ENCODE data around the gene VAV2. TPM values are rescaled to one million over a fixed set of nuclear protein-coding genes. Genes with fewer than 3 reads are reported as not detected.

Gene VAV2
- total RNA-seq, 2 donors from 2014 or later, result 3.5 to 5.5 TPM

- Mint-ChIP-seq H3K4me1 (no peaks in the 10 kb centered on the region), H3K27me3 (no peaks in the 10 kb centered on the region), H3K4me3 (no peak overlapping the region), H3K36me3 (ENCODE audit: low read depth) (no peaks in the 10 kb centered on the region), H3K27ac (no peak overlapping the region)
- H3K9me3 ChIP-seq (ENCODE audit: control insufficient read depth, low read length, poor library complexity, severe bottlenecking), result no peaks in the 10 kb centered on the region
- ATAC-seq (no peak), DNase-seq (no peak)
Observed at GRCh38 chr9:133846483-133847090, 145.5 kb downstream of the VAV2 start.

- H3K4me1 Mint-ChIP-seq, result no peaks in the 10 kb centered on the region
- H3K4me3 Mint-ChIP-seq, result no peak overlapping the region
- no peaks in the 10 kb centered on the region for H3K27me3 Mint-ChIP-seq
- no peaks in the 10 kb centered on the region for H3K9me3 ChIP-seq (ENCODE audit: control insufficient read depth, low read length, poor library complexity, severe bottlenecking)
- peak; percentile 35 for ATAC-seq
- H3K27ac Mint-ChIP-seq, result no peak overlapping the region
- H3K36me3 Mint-ChIP-seq (ENCODE audit: low read depth), result no peaks in the 10 kb centered on the region
- no peak for DNase-seq
Observed at GRCh38 chr9:133845440-133845839, 146.7 kb downstream of the VAV2 start.

DNA sequence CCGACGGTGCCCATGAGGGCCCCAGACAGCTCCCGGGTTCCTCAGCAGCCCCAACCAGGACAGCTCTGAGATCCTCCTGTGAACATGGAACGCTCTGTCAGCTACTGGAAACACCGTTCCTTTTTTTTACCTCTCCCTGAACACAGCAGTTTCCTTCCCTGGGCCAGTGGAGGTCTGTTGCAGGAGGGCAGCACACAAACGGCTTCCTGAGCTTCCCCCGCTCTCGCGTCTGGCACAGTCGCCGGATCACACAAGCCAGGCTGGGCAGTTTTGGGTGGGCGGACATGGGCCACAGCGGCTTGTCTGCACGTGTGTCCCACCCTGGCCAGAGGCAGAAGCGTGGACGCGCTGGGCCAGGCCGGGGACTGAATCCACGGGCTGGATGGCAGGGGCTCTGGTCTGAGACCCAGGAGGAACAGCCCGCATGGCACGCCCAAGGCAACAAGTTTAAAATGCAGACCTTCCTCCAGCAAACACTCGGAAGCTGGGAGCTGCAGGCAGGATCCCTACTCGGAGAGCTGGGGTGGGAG lies 147.2 kb downstream of the VAV2 start:
- H3K9me3 ChIP-seq (ENCODE audit: control insufficient read depth, low read length, poor library complexity, severe bottlenecking), result no peaks in the 10 kb centered on the region
- Mint-ChIP-seq H3K27me3 (no peaks in the 10 kb centered on the region), H3K4me1 (no peaks in the 10 kb centered on the region), H3K4me3 (no peak overlapping the region), H3K27ac (no peak overlapping the region), H3K36me3 (ENCODE audit: low read depth) (no peaks in the 10 kb centered on the region)
- ATAC-seq, result no peak
- no peak for DNase-seq

DNA sequence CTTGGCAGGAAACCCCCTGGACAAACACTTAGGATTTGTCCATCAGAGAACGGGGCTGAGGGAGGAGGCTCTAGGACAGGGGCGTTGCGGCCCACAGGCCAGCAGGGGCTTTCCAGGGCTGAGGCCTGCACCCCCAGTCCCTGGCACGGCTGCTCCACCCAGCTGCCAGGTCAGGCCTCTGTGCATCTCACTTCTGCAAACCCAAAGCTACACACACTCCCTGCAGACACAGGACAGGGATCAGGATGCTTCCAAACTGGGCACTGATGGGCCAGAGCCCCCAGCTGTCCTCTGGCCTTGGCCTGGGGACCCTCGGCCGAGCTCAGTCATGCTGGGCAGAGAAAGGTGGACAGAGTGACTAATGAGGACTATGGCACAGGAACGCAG lies 147.7 kb downstream of the VAV2 start:
- ATAC-seq (no peak), DNase-seq (no peak)
- Mint-ChIP-seq H3K27me3 (no peaks in the 10 kb centered on the region), H3K36me3 (ENCODE audit: low read depth) (no peaks in the 10 kb centered on the region), H3K27ac (no peak overlapping the region), H3K4me3 (no peak overlapping the region), H3K4me1 (no peaks in the 10 kb centered on the region)
- no peaks in the 10 kb centered on the region for H3K9me3 ChIP-seq (ENCODE audit: control insufficient read depth, low read length, poor library complexity, severe bottlenecking)

DNA sequence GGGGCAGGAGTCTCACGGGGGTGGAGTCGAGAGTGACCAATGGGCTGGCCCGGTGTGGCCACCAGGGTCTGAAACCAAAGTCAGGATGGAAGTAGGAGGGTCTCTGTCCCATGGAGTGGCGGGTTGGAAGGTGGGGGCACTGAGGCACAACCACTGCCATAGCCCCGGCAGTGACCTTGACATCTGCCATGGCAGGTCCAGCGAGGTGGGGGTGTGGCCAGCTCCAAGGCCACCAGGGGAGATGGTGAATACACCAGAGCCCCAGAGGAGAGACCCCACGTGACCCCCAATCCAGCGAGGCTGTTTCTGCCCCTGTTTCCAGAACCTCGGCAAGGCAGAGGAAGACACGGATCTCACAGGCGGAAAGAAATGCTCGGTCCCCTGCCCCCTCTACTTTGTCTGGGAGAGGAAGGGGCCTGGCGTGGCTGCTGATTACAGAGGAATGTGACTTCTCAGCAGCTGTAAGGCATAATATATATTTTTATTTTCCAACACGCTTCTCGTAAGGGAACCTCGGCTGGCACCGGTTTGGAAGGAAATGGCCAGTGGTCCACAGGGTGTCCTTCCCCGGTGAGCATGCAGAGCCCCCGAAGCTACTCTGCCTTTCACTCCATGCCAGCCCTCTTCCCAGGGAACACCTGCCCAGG lies 148.2 kb downstream of the VAV2 start:
- H3K4me3 Mint-ChIP-seq, result no peak overlapping the region

DNA sequence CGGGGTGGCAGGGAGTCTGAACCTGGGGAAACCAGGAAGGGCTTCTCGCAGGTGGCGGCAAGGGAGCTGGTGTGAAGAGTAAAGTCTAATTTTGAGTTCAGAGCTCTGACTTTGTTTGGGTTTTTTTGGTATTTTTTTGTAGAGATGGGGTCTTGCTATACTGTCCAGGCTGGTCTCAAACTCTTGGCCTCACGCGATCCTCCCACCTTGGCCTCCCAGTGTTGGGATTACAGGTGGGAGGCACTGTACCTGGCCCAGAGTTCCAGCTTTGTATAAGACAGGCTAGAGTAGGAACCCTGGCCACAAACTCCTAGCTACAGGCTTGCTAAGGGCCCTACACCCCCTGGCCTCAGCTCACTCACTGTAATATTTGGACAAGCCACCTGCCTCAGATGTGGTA lies 148.9 kb downstream of the VAV2 start:
- Mint-ChIP-seq H3K4me1 (no peaks in the 10 kb centered on the region), H3K27ac (no peak overlapping the region), H3K27me3 (no peaks in the 10 kb centered on the region), H3K4me3 (no peak overlapping the region), H3K36me3 (ENCODE audit: low read depth) (no peaks in the 10 kb centered on the region)
- H3K9me3 ChIP-seq (ENCODE audit: control insufficient read depth, low read length, poor library complexity, severe bottlenecking), result no peaks in the 10 kb centered on the region
- DNase-seq (no peak), ATAC-seq (no peak)

More for the DNA sequence above, 148.2 kb downstream of the VAV2 start:
- DNase-seq (no peak), ATAC-seq (no peak)
- Mint-ChIP-seq H3K36me3 (ENCODE audit: low read depth) (no peaks in the 10 kb centered on the region), H3K27me3 (no peaks in the 10 kb centered on the region), H3K27ac (no peak overlapping the region), H3K4me1 (no peaks in the 10 kb centered on the region)
- H3K9me3 ChIP-seq (ENCODE audit: control insufficient read depth, low read length, poor library complexity, severe bottlenecking), result no peaks in the 10 kb centered on the region

DNA sequence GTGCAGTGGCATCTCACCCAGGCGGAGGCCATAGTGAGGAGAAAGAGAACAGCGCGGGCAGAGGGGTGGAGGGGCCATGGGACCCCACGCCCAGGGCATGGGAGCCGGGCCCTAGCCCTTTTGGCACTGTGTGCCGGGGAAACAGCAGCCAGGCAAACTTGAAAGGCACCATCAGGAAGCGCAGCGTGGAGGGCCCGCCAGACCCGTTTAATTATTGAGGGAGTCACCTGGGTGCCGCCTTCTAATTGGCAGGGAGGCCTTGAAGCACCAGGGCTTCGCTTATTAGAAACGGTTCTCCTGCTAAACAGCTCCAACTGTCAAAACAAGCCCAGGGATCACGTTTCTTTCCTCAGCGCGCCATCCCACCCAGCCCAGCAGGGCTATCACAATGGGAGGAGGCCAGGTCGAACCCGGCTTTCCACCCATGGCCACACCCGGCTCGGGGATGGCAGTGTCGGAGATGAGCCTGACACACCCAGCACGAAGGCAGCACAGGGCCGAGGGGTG lies 149.3 kb downstream of the VAV2 start:
- no peak overlapping the region for H3K4me3 Mint-ChIP-seq
- no peaks in the 10 kb centered on the region for H3K4me1 Mint-ChIP-seq
- ATAC-seq (no peak), DNase-seq (no peak)
- no peaks in the 10 kb centered on the region for H3K9me3 ChIP-seq (ENCODE audit: control insufficient read depth, low read length, poor library complexity, severe bottlenecking)
- no peaks in the 10 kb centered on the region for H3K27me3 Mint-ChIP-seq
- H3K36me3 Mint-ChIP-seq (ENCODE audit: low read depth), result no peaks in the 10 kb centered on the region
- no peak overlapping the region for H3K27ac Mint-ChIP-seq

GRCh38 chr9:133842174-133842573 lies 149.9 kb downstream of the VAV2 start:
- no peak overlapping the region for H3K4me3 Mint-ChIP-seq
- ATAC-seq (no peak), DNase-seq (no peak)
- H3K36me3 Mint-ChIP-seq (ENCODE audit: low read depth), result no peaks in the 10 kb centered on the region
- no peaks in the 10 kb centered on the region for H3K27me3 Mint-ChIP-seq
- H3K4me1 Mint-ChIP-seq, result no peaks in the 10 kb centered on the region
- H3K9me3 ChIP-seq (ENCODE audit: control insufficient read depth, low read length, poor library complexity, severe bottlenecking), result no peaks in the 10 kb centered on the region
- no peak overlapping the region for H3K27ac Mint-ChIP-seq

DNA sequence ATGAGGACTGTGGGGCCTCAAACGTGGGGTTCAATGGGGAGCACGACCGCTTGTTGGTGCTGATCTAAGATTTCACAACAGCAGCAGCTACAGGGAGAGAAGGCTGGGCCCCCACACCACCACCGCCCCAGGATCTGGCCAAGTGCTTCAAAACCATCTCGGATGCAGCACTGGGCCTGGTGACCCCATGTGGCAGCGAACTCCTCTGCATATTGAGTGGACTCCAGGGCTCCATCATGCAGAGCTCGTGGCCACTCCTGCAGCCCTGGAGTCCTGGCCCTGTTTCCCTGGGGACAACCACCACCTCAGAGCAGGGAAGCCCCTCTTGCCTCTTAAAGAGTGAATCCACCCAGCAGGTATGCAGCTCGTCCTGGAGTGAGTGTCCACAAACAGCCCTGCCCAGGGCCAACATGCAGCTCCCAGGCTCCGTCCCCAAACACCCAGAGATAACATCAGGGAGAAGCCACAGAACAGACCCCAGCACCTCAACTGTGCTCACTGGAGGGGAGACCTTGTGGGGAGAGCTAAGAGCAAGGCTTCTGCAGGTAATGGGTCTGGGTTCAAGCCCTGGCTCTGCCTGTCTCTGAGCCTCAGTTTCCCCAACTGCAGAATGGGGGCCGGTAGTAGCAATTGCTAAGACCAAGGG lies 150.8 kb downstream of the VAV2 start:
- H3K4me1 Mint-ChIP-seq, result no peaks in the 10 kb centered on the region
- ATAC-seq (no peak), DNase-seq (no peak)
- H3K36me3 Mint-ChIP-seq (ENCODE audit: low read depth), result no peaks in the 10 kb centered on the region
- no peaks in the 10 kb centered on the region for H3K27me3 Mint-ChIP-seq
- no peak overlapping the region for H3K27ac Mint-ChIP-seq
- no peaks in the 10 kb centered on the region for H3K9me3 ChIP-seq (ENCODE audit: control insufficient read depth, low read length, poor library complexity, severe bottlenecking)
- no peak overlapping the region for H3K4me3 Mint-ChIP-seq

GRCh38 chr9:133839822-133840329 lies 152.2 kb downstream of the VAV2 start:
- Mint-ChIP-seq H3K27ac (no peak overlapping the region), H3K4me1 (no peaks in the 10 kb centered on the region), H3K27me3 (no peaks in the 10 kb centered on the region), H3K4me3 (no peak overlapping the region), H3K36me3 (ENCODE audit: low read depth) (no peaks in the 10 kb centered on the region)
- DNase-seq (no peak), ATAC-seq (no peak)
- H3K9me3 ChIP-seq (ENCODE audit: control insufficient read depth, low read length, poor library complexity, severe bottlenecking), result no peaks in the 10 kb centered on the region

- H3K9me3 ChIP-seq (ENCODE audit: control insufficient read depth, low read length, poor library complexity, severe bottlenecking), result no peaks in the 10 kb centered on the region
- H3K4me3 Mint-ChIP-seq, result no peak overlapping the region
- H3K4me1 Mint-ChIP-seq, result no peaks in the 10 kb centered on the region
- no peaks in the 10 kb centered on the region for H3K36me3 Mint-ChIP-seq (ENCODE audit: low read depth)
- no peaks in the 10 kb centered on the region for H3K27me3 Mint-ChIP-seq
- DNase-seq (no peak), ATAC-seq (no peak)
- no peak overlapping the region for H3K27ac Mint-ChIP-seq
Observed at GRCh38 chr9:133838859-133839507, 153.1 kb downstream of the VAV2 start.

DNA sequence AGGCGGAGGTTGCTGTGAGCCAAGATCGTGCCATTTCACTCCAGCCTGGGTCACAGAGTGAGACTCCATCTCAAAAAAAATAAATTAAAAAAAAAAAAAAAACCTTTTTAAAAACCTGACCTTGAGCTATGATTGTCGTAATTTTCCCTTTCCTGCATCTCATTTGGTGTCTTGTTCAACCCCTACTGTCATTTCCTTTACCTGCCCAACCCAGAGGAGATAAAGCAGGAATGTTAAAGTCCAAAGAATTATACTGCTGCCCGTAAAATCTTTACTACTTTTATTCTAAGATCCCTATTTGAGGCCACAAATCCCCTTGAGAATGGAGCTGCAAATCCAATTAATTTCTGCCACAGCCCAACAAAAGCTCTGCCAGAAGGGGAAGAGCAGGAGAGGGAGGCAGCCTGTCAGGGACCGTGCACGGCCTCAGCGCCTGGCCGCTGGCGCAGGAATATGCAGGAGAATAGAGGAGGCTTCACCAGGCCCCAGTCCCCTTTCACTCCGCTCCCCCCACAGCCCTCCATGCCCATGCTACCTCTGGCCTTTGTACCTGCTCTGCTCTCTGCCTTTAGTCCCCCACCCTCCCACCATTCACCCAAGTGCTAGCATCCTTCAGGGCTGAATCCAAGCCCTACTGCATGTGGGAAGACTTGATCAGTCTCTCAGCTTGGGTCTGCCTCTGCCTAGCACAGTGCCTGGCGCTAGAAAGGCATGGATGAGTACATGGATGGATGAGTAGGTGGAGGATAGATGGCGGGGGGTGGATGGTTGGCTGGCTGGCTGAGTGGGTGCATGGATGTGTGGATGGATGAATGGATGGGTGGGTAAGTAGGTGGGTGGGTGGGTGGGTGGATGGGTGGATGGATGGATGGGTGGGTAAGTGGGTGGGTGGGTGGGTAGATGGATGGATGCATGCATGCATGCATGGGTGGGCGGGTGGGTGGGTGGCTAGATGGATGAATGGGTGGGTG lies 154.2 kb downstream of the VAV2 start:
- DNase-seq (no peak), ATAC-seq (no peak)
- Mint-ChIP-seq H3K4me1 (no peaks in the 10 kb centered on the region), H3K36me3 (ENCODE audit: low read depth) (no peaks in the 10 kb centered on the region), H3K27ac (no peak overlapping the region), H3K4me3 (no peak overlapping the region), H3K27me3 (no peaks in the 10 kb centered on the region)
- H3K9me3 ChIP-seq (ENCODE audit: control insufficient read depth, low read length, poor library complexity, severe bottlenecking), result no peaks in the 10 kb centered on the region
